Nephron progenitor cell (in vitro differentiated cells): Measurements from ENCODE around the gene RHNO1.
A peak's percentile ranks its signal among the peaks of the same experiment; 100 is the strongest.

ENCODE experiments used
- DNase-seq: peaks from one replicate; pipeline ENCODE4 v3.0.0; 2021
- H3K27ac Mint-ChIP-seq: 2 replicates; pipeline ENCODE4 v1.8.0; 2021; ENCODE audit warnings: mild to moderate bottlenecking, moderate library complexity, mixed read lengths
- H3K27me3 Mint-ChIP-seq: 2 replicates; pipeline ENCODE4 v1.8.0; 2021; ENCODE audit warnings: mild to moderate bottlenecking, low read depth, mixed read lengths; ENCODE audit not compliant: poor library complexity
- H3K36me3 Mint-ChIP-seq: 2 replicates; pipeline ENCODE4 v1.8.0; 2021; ENCODE audit warnings: low read depth, mixed read lengths
- H3K4me1 Mint-ChIP-seq: 2 replicates; pipeline ENCODE4 v1.8.0; 2021; ENCODE audit warnings: mixed read lengths
- H3K4me3 Mint-ChIP-seq: 2 replicates; pipeline ENCODE4 v1.8.0; 2021; ENCODE audit warnings: mild to moderate bottlenecking, moderate library complexity, mixed read lengths
- H3K9me3 Mint-ChIP-seq: 2 replicates; pipeline ENCODE4 v1.8.0; 2021; ENCODE audit warnings: mild to moderate bottlenecking, moderate library complexity, mixed read lengths
- CTCF ChIP-seq: fragments of 200-600 bp; sonication (generic); IDR thresholded peaks from 2 replicates; pipeline ENCODE4 v1.5.0; 2021; ENCODE audit warnings: antibody characterized with exemption

The RHNO1 gene

DNA sequence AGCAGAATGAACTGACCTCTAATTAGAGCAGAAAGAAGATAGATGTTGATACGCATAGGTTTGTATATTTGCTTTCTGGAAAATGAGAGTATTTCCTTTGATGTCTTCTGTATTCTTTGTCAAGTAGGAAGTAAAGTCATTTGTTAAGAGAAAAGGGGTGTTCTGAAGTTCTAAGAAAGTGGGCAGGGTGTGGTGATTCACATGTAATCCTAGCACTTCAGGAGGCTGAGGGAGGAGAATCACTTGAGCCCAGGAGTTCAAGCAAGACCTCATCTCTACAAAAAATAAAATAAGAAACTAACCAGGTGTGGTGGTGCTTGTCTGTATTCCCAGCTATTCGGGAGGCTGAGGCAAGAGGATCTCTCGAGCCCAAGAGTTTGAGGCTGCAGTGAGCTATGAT, 2.8 kb downstream of the RHNO1 start:
- Mint-ChIP-seq H3K27ac (no peak overlapping the region), H3K9me3 (no peaks in the 10 kb centered on the region), H3K4me3 (no peak overlapping the region), H3K27me3 (no peaks in the 10 kb centered on the region), H3K4me1 (peaks cover 41% of the 10 kb centered on the region), H3K36me3 (peaks cover 26% of the 10 kb centered on the region)
- no peak for DNase-seq
- TF ChIP-seq CTCF = no peak

DNA sequence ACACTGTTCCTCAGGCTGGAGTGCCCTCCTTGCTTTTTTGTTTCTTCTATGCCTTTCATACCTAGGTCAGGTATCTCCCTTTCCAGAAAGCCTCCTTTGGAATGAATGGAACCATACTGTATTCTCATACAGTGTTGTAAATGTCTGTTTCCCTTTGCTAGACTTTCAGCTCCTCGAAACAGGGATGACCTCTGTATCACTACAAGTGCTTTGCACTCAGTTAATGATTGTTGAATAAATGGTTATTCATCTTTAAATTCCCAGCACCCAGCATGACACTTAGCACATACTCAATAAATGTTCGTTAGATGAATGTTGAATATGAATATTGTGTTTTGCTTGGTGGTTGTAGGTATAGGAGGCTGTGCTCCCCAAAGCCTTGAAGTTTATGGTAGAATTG, 7.8 kb downstream of the RHNO1 start:
- Mint-ChIP-seq H3K4me1 (peaks cover 18% of the 10 kb centered on the region), H3K27me3 (peaks cover 3% of the 10 kb centered on the region), H3K27ac (peak overlapping the region; percentile 3), H3K36me3 (peaks cover 39% of the 10 kb centered on the region), H3K4me3 (no peak overlapping the region), H3K9me3 (no peaks in the 10 kb centered on the region)
- DNase-seq = no peak
- no peak for TF ChIP-seq CTCF

- Mint-ChIP-seq H3K4me1 (peaks cover 35% of the 10 kb centered on the region), H3K27ac (no peak overlapping the region), H3K4me3 (no peak overlapping the region), H3K27me3 (peaks cover 3% of the 10 kb centered on the region), H3K9me3 (no peaks in the 10 kb centered on the region), H3K36me3 (peaks cover 35% of the 10 kb centered on the region)
- no peak for TF ChIP-seq CTCF
- DNase-seq = no peak
These were observed 9.9 kb downstream of the RHNO1 start for GRCh38 chr12:2886768-2887450.

DNA sequence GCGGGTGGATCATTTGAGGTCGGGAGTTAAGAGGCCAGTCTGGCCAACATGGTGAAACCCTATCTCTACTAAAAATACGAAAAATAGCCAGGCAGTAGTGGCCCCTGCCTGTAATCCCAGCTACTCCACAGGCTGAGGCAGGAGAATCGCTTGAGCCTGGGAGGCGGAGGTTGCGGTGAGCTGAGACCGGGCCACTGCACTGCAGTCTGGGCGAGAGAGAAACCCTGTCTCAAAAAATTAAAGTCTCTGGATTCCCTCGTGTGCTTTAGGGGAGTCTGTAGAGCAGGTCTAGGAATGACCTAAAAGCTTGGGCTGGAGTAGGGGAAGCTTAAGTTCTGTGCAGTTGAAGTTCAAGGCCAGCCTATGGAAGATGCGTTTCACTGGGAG, 13.0 kb downstream of the RHNO1 start:
- Mint-ChIP-seq H3K4me3 (peak overlapping the region; percentile 97), H3K36me3 (peaks cover 26% of the 10 kb centered on the region), H3K27me3 (peaks cover 3% of the 10 kb centered on the region), H3K9me3 (no peaks in the 10 kb centered on the region), H3K27ac (peak overlapping the region; percentile 64), H3K4me1 (peaks cover 51% of the 10 kb centered on the region)
- TF ChIP-seq CTCF = no peak
- no peak for DNase-seq

DNA sequence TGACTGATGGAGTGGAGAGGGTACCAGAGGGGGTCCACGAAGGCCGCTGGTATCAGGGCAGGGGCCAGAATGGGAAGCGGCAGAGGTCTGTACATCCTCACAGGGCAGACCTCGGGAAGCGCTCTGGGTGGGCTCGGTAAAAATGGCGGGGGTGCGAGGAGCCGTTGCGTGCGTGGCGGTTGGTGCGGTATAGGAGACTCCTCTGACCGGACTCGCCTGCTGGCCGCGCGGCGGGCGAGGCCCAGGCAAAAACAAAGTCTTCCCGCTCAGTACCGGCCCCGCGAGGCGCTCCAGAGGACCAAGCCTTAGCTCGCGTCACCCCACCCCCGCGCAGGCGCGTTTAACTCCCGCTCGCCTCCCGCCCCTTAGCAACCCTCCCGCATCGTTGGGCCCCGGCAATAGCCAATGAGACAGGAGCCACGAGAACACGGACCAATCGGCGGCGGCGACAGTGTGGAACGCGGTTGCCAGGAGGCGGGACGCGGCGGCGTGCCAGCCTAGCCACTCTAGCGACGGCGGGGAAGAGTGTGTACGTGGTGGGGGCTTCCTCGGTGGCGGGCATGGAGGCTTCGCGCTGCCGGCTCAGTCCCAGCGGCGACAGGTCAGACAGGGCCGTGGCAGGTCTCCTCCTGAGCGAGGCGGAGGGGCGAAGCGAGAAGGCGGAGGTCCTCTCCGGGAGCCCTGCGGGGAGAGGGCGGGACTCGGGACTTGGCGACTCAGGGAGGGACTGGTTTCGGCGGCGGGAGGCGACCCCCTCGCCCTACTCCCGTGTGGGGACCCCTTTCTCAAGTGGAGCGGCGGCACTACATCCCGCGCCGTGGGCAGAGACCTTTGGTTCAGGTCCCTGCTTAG, 13.6 kb downstream of the RHNO1 start, which contains the start of gene TULP3:
TSS of gene TULP3 (plus strand) at position 504 of the 852 bp plus-strand sequence. CDS start at position 561, 57 bp downstream.
- TF ChIP-seq CTCF = no peak
- peak within 1 kb of the TSS; percentile 97 for H3K4me3 Mint-ChIP-seq
- peaks cover 22% of the 10 kb centered on the region for H3K36me3 Mint-ChIP-seq
- peaks cover 3% of the 10 kb centered on the region for H3K27me3 Mint-ChIP-seq
- peaks cover 51% of the 10 kb centered on the region for H3K4me1 Mint-ChIP-seq
- no peaks in the 10 kb centered on the region for H3K9me3 Mint-ChIP-seq
- peak; percentile 98 for DNase-seq
- peak within 1 kb of the TSS; percentile 99 for H3K27ac Mint-ChIP-seq
